ENCODE data around the gene CCDC122.

GRCh38 chr13:43884222-43884621 lies 4.7 kb upstream of the CCDC122 start:
- TF ChIP-seq POLR2A (IDR thresholded peaks at IDR 0.05; ENCODE audit: low read length) (no peak), ELK1 (IDR thresholded peaks at IDR 0.05; ENCODE audit: low read depth, low read length) (no peak)
- TF ChIP-seq, protein P1, sequence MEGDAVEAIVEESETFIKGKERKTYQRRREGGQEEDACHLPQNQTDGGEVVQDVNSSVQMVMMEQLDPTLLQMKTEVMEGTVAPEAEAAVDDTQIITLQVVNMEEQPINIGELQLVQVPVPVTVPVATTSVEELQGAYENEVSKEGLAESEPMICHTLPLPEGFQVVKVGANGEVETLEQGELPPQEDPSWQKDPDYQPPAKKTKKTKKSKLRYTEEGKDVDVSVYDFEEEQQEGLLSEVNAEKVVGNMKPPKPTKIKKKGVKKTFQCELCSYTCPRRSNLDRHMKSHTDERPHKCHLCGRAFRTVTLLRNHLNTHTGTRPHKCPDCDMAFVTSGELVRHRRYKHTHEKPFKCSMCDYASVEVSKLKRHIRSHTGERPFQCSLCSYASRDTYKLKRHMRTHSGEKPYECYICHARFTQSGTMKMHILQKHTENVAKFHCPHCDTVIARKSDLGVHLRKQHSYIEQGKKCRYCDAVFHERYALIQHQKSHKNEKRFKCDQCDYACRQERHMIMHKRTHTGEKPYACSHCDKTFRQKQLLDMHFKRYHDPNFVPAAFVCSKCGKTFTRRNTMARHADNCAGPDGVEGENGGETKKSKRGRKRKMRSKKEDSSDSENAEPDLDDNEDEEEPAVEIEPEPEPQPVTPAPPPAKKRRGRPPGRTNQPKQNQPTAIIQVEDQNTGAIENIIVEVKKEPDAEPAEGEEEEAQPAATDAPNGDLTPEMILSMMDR (IDR thresholded peaks at IDR 0.05), result no peak

Measured in A549 (cell line).